ENCODE measurements around the gene CD86.
"Not testable (repeated sequence)": the region's sequence is repeated elsewhere in the genome, so short reads cannot be mapped to it uniquely, and the experiment has no call there.

CD86 gene

GRCh38 chr3:122094693-122095092 is 39.5 kb downstream of the CD86 start:
- DNase-seq: no peak

GRCh38 chr3:122097141-122097540 is 42.0 kb downstream of the CD86 start:
- no peak for DNase-seq

DNA sequence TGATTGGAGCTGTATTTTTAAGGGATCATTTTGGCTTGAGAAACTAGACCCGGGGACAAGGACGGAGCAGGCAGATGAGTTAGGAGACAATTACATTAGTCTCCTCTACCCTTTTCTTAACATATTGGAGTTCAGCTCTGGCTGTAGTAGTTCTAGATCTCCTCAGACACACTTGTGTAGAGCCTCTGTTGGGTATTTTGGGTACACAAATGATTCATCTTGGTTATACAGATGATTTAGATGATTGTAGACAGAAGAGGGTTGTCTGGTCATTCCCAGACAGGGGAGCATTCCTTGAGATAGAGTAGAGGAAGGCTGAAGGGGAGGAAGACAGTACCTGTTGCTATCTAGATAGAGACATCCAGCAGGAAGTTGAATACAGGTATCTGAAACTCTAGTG is 43.4 kb downstream of the CD86 start:
- no peak for DNase-seq

DNA sequence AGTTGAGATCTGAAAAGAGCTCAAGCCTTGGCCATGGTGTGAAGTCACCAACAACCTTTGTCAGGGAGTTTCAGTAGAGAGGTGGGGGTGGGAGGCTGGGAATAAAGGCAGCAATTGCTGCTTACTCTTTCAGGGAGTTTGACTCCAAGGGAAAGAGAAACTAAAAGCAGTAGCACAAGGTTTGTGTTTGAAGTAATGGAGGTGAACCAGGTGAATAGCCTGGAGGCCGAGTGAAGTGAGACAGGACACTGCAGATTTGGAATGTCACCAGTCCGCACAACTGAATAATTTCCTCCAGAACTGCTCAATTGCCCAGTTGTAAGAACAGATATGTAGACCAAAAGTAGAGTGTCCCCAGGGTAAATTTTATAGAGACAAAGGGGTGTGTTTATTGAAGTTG is 44.1 kb downstream of the CD86 start:
- peak; percentile 8 for DNase-seq

DNA sequence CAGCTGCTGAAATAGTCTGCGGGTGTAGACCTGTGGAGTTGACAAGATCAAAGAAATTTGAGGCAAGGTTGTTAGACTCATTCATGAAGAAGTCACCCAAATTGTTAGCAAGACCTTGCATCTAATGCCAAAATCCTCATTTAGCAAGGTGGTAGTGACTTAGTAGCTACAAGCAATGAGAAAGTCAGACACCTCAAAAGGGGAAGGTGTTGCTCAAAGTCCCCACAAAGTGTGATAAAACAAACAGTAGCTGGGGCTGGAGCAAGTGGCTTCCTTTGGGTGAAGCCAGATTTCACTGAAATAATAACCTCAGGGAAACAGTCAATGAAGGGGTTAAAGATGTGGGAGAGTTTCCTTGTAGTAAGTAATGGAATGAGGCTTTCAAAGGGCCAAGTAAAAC is 44.9 kb downstream of the CD86 start:
- DNase-seq: no peak

- peak; percentile 48 for DNase-seq
These were observed 45.7 kb downstream of the CD86 start for GRCh38 chr3:122100591-122101463.

DNA sequence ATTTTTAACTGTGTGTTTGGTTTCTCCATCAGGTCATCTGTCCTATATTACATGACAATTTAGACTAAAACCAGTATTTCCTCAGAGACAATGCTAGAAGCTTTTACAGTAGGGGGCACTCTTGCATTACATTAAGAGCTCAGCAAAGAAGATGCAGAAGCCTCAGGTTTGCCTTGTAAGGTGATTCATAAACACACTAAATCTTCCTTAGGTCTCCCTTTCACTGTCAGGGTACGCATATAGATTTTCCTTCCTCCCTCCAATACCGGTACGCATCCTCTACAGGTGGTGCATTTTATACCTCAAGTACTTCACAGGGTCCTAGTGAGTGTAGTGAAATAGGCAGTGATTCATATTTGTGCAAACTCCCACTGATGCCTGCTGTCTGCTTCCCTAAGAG is 46.5 kb downstream of the CD86 start:
- DNase-seq: peak; percentile 89

GRCh38 chr3:122102191-122102935 is 47.2 kb downstream of the CD86 start:
- peak; percentile 68 for DNase-seq

GRCh38 chr3:122103821-122104514 is 48.8 kb downstream of the CD86 start:
- no peak for DNase-seq

- DNase-seq: no peak
These were observed 49.5 kb downstream of the CD86 start for GRCh38 chr3:122104515-122105194.

- DNase-seq: no peak
These were observed 50.5 kb downstream of the CD86 start for GRCh38 chr3:122105626-122106025.

DNA sequence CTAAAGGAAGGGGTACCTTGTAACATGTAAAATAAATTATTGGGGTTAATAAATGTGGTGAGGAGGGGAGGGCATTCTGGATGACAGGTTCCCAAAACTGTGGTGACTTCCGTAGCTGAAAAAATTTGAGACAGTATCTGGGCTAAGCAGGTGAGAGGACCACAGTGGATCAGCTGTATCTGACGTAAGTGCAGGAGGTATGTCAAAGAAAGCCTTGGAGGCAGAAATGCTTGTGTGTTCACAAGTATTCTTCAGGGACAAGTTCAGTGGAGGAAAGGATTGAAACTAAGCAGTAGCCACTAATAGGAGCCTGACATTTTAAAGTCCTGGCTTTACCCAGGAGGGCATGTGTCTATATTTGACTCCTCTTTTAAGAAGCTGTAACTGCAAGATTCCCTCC is 52.0 kb downstream of the CD86 start:
- no peak for DNase-seq

GRCh38 chr3:122111974-122112373 is 56.8 kb downstream of the CD86 start:
- peak; percentile 74 for DNase-seq

DNA sequence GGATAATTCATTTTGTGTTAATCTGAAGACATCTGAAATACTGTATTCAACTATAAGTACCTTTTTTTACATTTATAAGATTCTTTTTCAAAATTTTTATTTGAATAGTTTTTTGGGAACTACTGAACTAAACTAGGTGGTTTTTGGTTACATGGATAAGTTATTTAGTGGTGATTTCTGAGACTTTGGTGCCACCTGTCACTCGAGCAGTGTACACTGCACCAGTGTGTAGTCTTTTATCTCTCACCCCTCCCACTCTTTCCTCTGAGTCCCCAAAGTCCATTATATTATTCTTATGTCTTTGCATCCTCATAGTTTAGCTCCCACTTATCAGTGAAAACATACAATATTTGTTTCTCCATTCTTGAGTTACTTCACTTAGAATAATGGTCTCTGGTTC is 57.6 kb downstream of the CD86 start:
- DNase-seq: peak; percentile 18

DNA sequence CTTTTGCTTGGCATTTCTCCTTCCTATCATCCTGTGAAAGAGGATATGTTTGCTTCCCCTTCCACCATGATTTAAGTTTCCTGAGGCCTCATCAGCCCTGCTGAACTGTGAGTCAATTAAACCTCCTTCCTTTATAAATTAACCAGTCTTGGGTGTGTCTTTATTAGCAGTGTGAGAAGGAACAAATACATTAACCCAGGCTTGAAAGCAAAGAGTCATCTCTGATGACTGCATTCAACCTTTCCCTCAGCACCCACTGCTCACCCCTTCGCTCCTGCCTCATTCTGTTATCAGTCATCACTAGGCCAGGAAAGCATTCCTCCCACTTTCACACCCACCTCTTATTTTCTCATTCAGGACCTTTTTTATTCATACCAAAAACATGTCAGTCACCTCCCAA is 68.7 kb downstream of the CD86 start:
- DNase-seq: no peak

DNA sequence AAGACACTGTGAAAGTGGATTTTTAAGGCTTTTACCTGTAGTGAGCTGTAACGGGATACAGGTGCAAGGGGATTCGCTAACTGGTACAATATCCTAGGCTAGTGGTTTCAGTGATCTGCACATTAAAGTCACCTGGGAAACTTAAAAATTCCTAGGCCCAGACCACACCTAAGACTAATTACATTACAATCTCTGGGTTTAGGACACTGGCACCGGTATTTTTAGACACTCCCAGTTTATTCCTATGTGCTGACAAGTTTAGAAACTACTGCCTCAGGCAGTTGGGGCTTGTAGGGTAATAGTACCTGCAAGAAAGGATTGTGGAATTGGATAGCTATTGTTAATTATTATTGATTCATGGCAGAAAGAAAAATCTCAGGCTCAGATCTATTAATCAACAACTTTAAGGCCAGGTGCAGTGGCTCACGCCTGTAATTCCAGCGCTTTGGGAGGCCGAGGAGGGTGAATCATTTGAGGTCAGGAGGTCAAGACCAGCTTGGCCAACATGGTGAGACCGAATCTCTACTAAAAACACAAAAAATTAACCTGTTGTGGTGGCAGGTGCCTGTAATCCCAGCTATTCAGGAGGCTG is 77.9 kb downstream of the CD86 start:
- no peak for DNase-seq

DNA sequence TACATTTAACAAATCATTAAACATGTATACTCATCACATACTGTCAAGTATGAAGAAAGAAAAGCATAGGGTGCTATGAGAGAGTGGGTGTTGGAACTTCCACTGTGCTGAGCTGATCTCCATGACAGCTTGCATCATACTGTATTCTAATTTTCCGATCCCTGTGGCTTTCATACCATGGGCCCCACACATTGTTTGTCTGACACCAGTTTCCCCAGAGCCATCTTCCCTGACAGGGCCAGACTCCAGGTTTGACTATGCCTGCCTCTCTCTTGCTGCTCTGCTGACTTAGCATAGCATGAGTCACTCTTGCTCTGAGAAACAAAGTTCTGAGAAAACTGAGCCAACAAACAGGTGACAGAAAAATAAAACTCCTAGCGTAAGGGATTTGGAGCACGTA is 91.3 kb downstream of the CD86 start:
- DNase-seq: no peak

GRCh38 chr3:122148941-122149627 is 93.9 kb downstream of the CD86 start:
- DNase-seq: no peak

DNA sequence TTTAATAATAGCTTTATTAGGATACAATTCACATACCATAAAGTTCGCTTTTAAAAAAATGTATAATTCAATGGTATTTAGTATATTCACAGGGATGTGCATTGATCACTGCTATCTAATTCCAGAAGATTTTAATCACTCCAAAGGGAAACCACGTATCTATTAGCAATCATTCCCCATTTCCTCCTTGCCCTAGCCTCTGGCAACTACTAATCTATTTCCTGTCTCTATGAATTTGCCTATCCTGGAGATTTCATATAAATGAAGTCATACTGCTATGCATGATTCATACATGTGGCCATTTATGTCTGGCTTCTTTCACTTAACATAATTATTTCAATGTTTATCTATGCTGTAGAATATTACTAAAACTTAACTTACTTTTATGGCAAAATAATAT is 96.3 kb downstream of the CD86 start:
- DNase-seq: no peak

DNA sequence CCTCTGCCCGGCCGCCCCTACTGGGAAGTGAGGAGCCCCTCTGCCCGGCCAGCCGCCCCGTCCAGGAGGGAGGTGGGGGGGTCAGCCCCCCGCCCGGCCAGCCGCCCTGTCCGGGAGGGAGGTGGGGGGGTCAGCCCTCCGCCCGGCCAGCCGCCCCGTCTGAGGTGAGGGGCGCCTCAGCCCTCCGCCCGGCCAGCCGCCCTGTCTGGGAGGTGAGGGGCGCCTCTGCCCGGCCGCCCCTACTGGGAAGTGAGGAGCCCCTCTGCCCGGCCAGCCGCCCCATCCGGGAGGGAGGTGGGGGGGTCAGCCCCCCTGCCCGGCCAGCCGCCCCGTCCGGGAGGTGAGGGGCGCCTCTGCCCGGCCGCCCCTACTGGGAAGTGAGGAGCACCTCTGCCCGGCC is 109.8 kb downstream of the CD86 start:
- not testable (repeated sequence) for DNase-seq

- no peak for DNase-seq
These were observed 112.5 kb downstream of the CD86 start for GRCh38 chr3:122167630-122168029.

- DNase-seq: no peak
These were observed 112.9 kb downstream of the CD86 start for GRCh38 chr3:122168044-122168443.
